Caco-2 (cell line): Measurements from ENCODE around the gene SMIM36. TPM values are rescaled to one million over a fixed set of nuclear protein-coding genes. Genes with fewer than 3 reads are reported as not detected.

Source experiments
- BruUV-seq: library from RNA; stranded (reverse); fragments of 400-500 nt; replicated peaks from 2 replicates; lab custom pipeline; 2021; lab: Mats Ljungman, UMichigan
- CTCF ChIA-PET: fragments of 300-600 bp; sonication (Branson Sonifier 250); formaldehyde crosslinking; loops from one replicate; lab custom pipeline; 2022; ENCODE audit warnings: antibody characterized with exemption; lab: Charles Lee
- POLR2A ChIA-PET: fragments of 300-600 bp; sonication (Branson Sonifier 250); formaldehyde crosslinking; loops from one replicate; lab custom pipeline; 2022; ENCODE audit warnings: antibody characterized with exemption; lab: Charles Lee
- DNase-seq, 2 experiments: peaks; one replicate each; pipeline versions ENCODE4 v3.0.0 to v3.0.0-alpha.2; 2020 to 2022
- H3K27me3 ChIP-seq: replicated peaks from 2 replicates; pipeline ENCODE4 v1.6.0; 2011; ENCODE audit warnings: low read length; ENCODE audit not compliant: control insufficient read depth, insufficient read depth
- H3K36me3 ChIP-seq: 2 replicates; pipeline ENCODE4 v1.5.1; 2011; ENCODE audit warnings: low read length; ENCODE audit not compliant: control insufficient read depth, insufficient read depth
- H3K4me1 ChIP-seq: fragments of 250-450 bp; sonication (Bioruptor Pico); 2 replicates; pipeline ENCODE4 v1.5.1; 2020; ENCODE audit warnings: mild to moderate bottlenecking
- H3K4me3 ChIP-seq: 2 replicates; pipeline ENCODE4 v1.5.1; 2011; ENCODE audit warnings: low read depth, mild to moderate bottlenecking, control low read depth, low read length
- H3K9me3 ChIP-seq: fragments of 250-450 bp; sonication (Bioruptor Pico); 2 replicates; pipeline ENCODE4 v1.5.1; 2020; ENCODE audit warnings: mild to moderate bottlenecking, moderate library complexity
- H3K27ac Mint-ChIP-seq: one replicate; pipeline ENCODE4 v1.8.0; 2022; ENCODE audit warnings: mixed read lengths; ENCODE audit not compliant: unreplicated experiment
- H3K27me3 Mint-ChIP-seq: one replicate; pipeline ENCODE4 v1.8.0; 2022; ENCODE audit warnings: mixed read lengths; ENCODE audit not compliant: insufficient read depth, unreplicated experiment
- H3K36me3 Mint-ChIP-seq: one replicate; pipeline ENCODE4 v1.8.0; 2022; ENCODE audit warnings: mild to moderate bottlenecking, mixed read lengths; ENCODE audit not compliant: insufficient read depth, unreplicated experiment
- H3K4me1 Mint-ChIP-seq: one replicate; pipeline ENCODE4 v1.8.0; 2022; ENCODE audit warnings: low read depth, mixed read lengths; ENCODE audit not compliant: unreplicated experiment
- H3K4me3 Mint-ChIP-seq: one replicate; pipeline ENCODE4 v1.8.0; 2022; ENCODE audit warnings: mild to moderate bottlenecking, moderate library complexity, mixed read lengths; ENCODE audit not compliant: unreplicated experiment
- H3K9me3 Mint-ChIP-seq: one replicate; pipeline ENCODE4 v1.8.0; 2022; ENCODE audit warnings: mixed read lengths; ENCODE audit not compliant: unreplicated experiment
- CTCF ChIP-seq, 2 experiments: fragments of 200-600 bp in 1 of 2; IDR thresholded peaks; 1 replicate in 1 of 2; 2 replicates in 1 of 2; pipeline versions ENCODE4 v1.5.1 to v1.8.0; 2011 to 2022; ENCODE audit warnings: antibody characterized with exemption in 1 of 2, control low read depth in 1 of 2, inconsistent platforms in 1 of 2, low read depth in 1 of 2, low read length in 1 of 2, mild to moderate bottlenecking in 1 of 2, moderate library complexity in 1 of 2; ENCODE audit not compliant: insufficient read depth in 1 of 2, severe bottlenecking in 1 of 2, unreplicated experiment in 1 of 2
- intact Hi-C: fragments of 100-400 bp; cut with micrococcal nuclease; formaldehyde crosslinking; loops from one replicate; pipeline ENCODE4 v1.10.0; 2022; ENCODE audit not compliant: unreplicated experiment
- total RNA-seq: library from RNA; stranded (reverse); gene quantifications from 2 replicates; pipeline ENCODE4 v1.2.3, GENCODE V29; 2022

SMIM36 gene
- total RNA-seq, 1 experiment from 2014 or later = not detected

GRCh38 chr17:55462711-55463110, 48.5 kb downstream of the SMIM36 start:
- no peak for DNase-seq
- H3K36me3 Mint-ChIP-seq = no peaks in the 10 kb centered on the region
- Histone ChIP-seq H3K27me3 (no peaks in the 10 kb centered on the region), H3K4me1 (no peaks in the 10 kb centered on the region), H3K9me3 (no peaks in the 10 kb centered on the region; the same call in 1 of the 2 replicates), H3K36me3 (no peaks in the 10 kb centered on the region), H3K4me3 (no peak overlapping the region)
- no peak overlapping the region for H3K27ac Mint-ChIP-seq
- POLR2A ChIA-PET = no interaction called here
- TF ChIP-seq CTCF (IDR thresholded peaks at IDR 0.05; ENCODE audit: insufficient read depth in 1 of 2, low read depth in 1 of 2, low read length in 1 of 2, severe bottlenecking in 1 of 2, unreplicated experiment in 1 of 2) = no peak
- no peaks in the 10 kb centered on the region for H3K4me1 Mint-ChIP-seq
- BruUV-seq = no TSS peak
- no peaks in the 10 kb centered on the region for H3K27me3 Mint-ChIP-seq
- peaks cover under 1% of the 10 kb centered on the region for H3K9me3 Mint-ChIP-seq
- intact Hi-C loops = no loop called here
- CTCF ChIA-PET = no interaction called here
- no peak overlapping the region for H3K4me3 Mint-ChIP-seq

GRCh38 chr17:55462234-55462633, 49.0 kb downstream of the SMIM36 start:
- POLR2A ChIA-PET = no interaction called here
- no peak for DNase-seq
- Histone ChIP-seq H3K27me3 (no peaks in the 10 kb centered on the region), H3K4me1 (no peaks in the 10 kb centered on the region), H3K4me3 (no peak overlapping the region), H3K9me3 (no peaks in the 10 kb centered on the region), H3K36me3 (no peaks in the 10 kb centered on the region)
- H3K4me1 Mint-ChIP-seq = no peaks in the 10 kb centered on the region
- no peak for TF ChIP-seq CTCF (IDR thresholded peaks at IDR 0.05; ENCODE audit: insufficient read depth in 1 of 2, low read depth in 1 of 2, low read length in 1 of 2, severe bottlenecking in 1 of 2, unreplicated experiment in 1 of 2)
- no peaks in the 10 kb centered on the region for H3K9me3 Mint-ChIP-seq
- no peak overlapping the region for H3K4me3 Mint-ChIP-seq
- BruUV-seq = no TSS peak
- no peak overlapping the region for H3K27ac Mint-ChIP-seq
- CTCF ChIA-PET = no interaction called here
- no peaks in the 10 kb centered on the region for H3K36me3 Mint-ChIP-seq
- intact Hi-C loops = no loop called here
- no peaks in the 10 kb centered on the region for H3K27me3 Mint-ChIP-seq

GRCh38 chr17:55458978-55459377, 52.3 kb downstream of the SMIM36 start:
- intact Hi-C loops = no loop called here
- DNase-seq = no peak
- peaks cover 25% of the 10 kb centered on the region for H3K4me1 ChIP-seq
- H3K4me3 ChIP-seq = no peak overlapping the region
- BruUV-seq = no TSS peak
- CTCF ChIA-PET = no interaction called here
- Mint-ChIP-seq H3K9me3 (no peaks in the 10 kb centered on the region), H3K27ac (no peak overlapping the region), H3K27me3 (no peaks in the 10 kb centered on the region), H3K4me3 (no peak overlapping the region), H3K4me1 (peaks cover 21% of the 10 kb centered on the region), H3K36me3 (peaks cover 6% of the 10 kb centered on the region)
- TF ChIP-seq CTCF (IDR thresholded peaks at IDR 0.05; ENCODE audit: insufficient read depth in 1 of 2, low read depth in 1 of 2, low read length in 1 of 2, severe bottlenecking in 1 of 2, unreplicated experiment in 1 of 2) = no peak
- no peaks in the 10 kb centered on the region for H3K27me3 ChIP-seq
- H3K36me3 ChIP-seq = no peaks in the 10 kb centered on the region
- POLR2A ChIA-PET = no interaction called here
- H3K9me3 ChIP-seq = no peaks in the 10 kb centered on the region
